ENCODE measurements around the gene IRGC. TPM values are rescaled to one million over a fixed set of nuclear protein-coding genes. Genes with fewer than 3 reads are reported as not detected.
"Not testable (repeated sequence)": the region's sequence is repeated elsewhere in the genome, so short reads cannot be mapped to it uniquely, and the experiment has no call there.

IRGC gene
- polyA plus RNA-seq, 1 donor from 2014 or later = not detected

- peaks cover 12% of the 10 kb centered on the region for H3K36me3 Mint-ChIP-seq
- no peaks in the 10 kb centered on the region for H3K27me3 Mint-ChIP-seq
- peak overlapping the region in 3 of 4 donors; percentile 14 to 57 (median 33) for H3K4me3 Mint-ChIP-seq
- peaks cover 39 to 53% (median 51%) of the 10 kb centered on the region in 3 donors for H3K4me1 Mint-ChIP-seq
- H3K9me3 Mint-ChIP-seq = no peaks in the 10 kb centered on the region
- peak overlapping the region; percentile 40 to 87 (median 40) for H3K27ac Mint-ChIP-seq
These were observed 32.8 kb downstream of the IRGC start for GRCh38 chr19:43748685-43749084.

GRCh38 chr19:43749152-43749551 lies 33.3 kb downstream of the IRGC start:
- Mint-ChIP-seq H3K36me3 (peaks cover 12% of the 10 kb centered on the region), H3K9me3 (no peaks in the 10 kb centered on the region), H3K4me1 (peaks cover 44 to 54% (median 51%) of the 10 kb centered on the region in 3 donors), H3K4me3 (peak overlapping the region in 2 of 4 donors; percentile 33 to 61), H3K27ac (peak overlapping the region in 2 of 3 donors; percentile 40 to 87), H3K27me3 (no peaks in the 10 kb centered on the region)

GRCh38 chr19:43749898-43750297 lies 34.0 kb downstream of the IRGC start:
- no peaks in the 10 kb centered on the region for H3K9me3 Mint-ChIP-seq
- H3K4me3 Mint-ChIP-seq = peak overlapping the region in 2 of 4 donors; percentile 47 to 87
- H3K4me1 Mint-ChIP-seq = peaks cover 46 to 51% (median 50%) of the 10 kb centered on the region in 3 donors
- no peaks in the 10 kb centered on the region for H3K27me3 Mint-ChIP-seq
- H3K27ac Mint-ChIP-seq = peak overlapping the region in 2 of 3 donors; percentile 40 to 78
- peaks cover 12% of the 10 kb centered on the region for H3K36me3 Mint-ChIP-seq

GRCh38 chr19:43751466-43752220 lies 35.8 kb downstream of the IRGC start:
- peak overlapping the region in 2 of 4 donors; percentile 5 to 99 for H3K4me3 Mint-ChIP-seq
- H3K27me3 Mint-ChIP-seq = no peaks in the 10 kb centered on the region
- peaks cover 49 to 56% (median 53%) of the 10 kb centered on the region in 3 donors for H3K4me1 Mint-ChIP-seq
- peaks cover 9% of the 10 kb centered on the region for H3K36me3 Mint-ChIP-seq
- peak overlapping the region in 2 of 3 donors; percentile 54 to 99 for H3K27ac Mint-ChIP-seq
- no peaks in the 10 kb centered on the region for H3K9me3 Mint-ChIP-seq

GRCh38 chr19:43752287-43752875 lies 36.5 kb downstream of the IRGC start:
- Mint-ChIP-seq H3K4me1 (peaks cover 52 to 60% (median 57%) of the 10 kb centered on the region in 3 donors), H3K9me3 (no peaks in the 10 kb centered on the region), H3K27ac (peak overlapping the region in 2 of 3 donors; percentile 99), H3K4me3 (peak overlapping the region in 2 of 4 donors; percentile 96 to 99), H3K36me3 (peaks cover 7% of the 10 kb centered on the region), H3K27me3 (no peaks in the 10 kb centered on the region)

- no peaks in the 10 kb centered on the region for H3K27me3 Mint-ChIP-seq
- H3K27ac Mint-ChIP-seq = peak overlapping the region; percentile 99
- H3K36me3 Mint-ChIP-seq = peaks cover 7% of the 10 kb centered on the region
- H3K4me3 Mint-ChIP-seq = peak overlapping the region; percentile 93 to 99 (median 96)
- peaks cover 53 to 60% (median 55%) of the 10 kb centered on the region in 3 donors for H3K4me1 Mint-ChIP-seq
- no peaks in the 10 kb centered on the region for H3K9me3 Mint-ChIP-seq
These were observed 38.3 kb downstream of the IRGC start for GRCh38 chr19:43754253-43754502.

GRCh38 chr19:43754503-43755255 lies 38.8 kb downstream of the IRGC start, which contains the start of gene SMG9:
SMG9 (minus strand) TSS chr19:43754962; CDS start chr19:43750741, 4,221 bp downstream.
- no peaks in the 10 kb centered on the region for H3K9me3 Mint-ChIP-seq
- peak within 1 kb of the TSS; percentile 99 for H3K27ac Mint-ChIP-seq
- H3K4me3 Mint-ChIP-seq = peak within 1 kb of the TSS; percentile 93 to 99 (median 96)
- no peaks in the 10 kb centered on the region for H3K27me3 Mint-ChIP-seq
- H3K36me3 Mint-ChIP-seq = peaks cover 7% of the 10 kb centered on the region
- peaks cover 57 to 62% (median 59%) of the 10 kb centered on the region in 3 donors for H3K4me1 Mint-ChIP-seq

- H3K27me3 Mint-ChIP-seq = no peaks in the 10 kb centered on the region
These were observed 39.5 kb downstream of the IRGC start for GRCh38 chr19:43755256-43755801.

GRCh38 chr19:43759515-43759914 lies 43.6 kb downstream of the IRGC start:
- peak overlapping the region in 3 of 4 donors; percentile 7 to 81 (median 19) for H3K4me3 Mint-ChIP-seq
- H3K36me3 Mint-ChIP-seq = no peaks in the 10 kb centered on the region
- no peaks in the 10 kb centered on the region for H3K9me3 Mint-ChIP-seq
- H3K27me3 Mint-ChIP-seq = no peaks in the 10 kb centered on the region
- peaks cover 46 to 53% (median 53%) of the 10 kb centered on the region in 3 donors for H3K4me1 Mint-ChIP-seq
- H3K27ac Mint-ChIP-seq = peak overlapping the region; percentile 25 to 99 (median 95)

More at GRCh38 chr19:43755256-43755801, 39.5 kb downstream of the IRGC start:
- H3K4me3 Mint-ChIP-seq = peak overlapping the region; percentile 93 to 99 (median 96)
- peaks cover 5% of the 10 kb centered on the region for H3K36me3 Mint-ChIP-seq
- H3K4me1 Mint-ChIP-seq = peaks cover 53 to 58% (median 56%) of the 10 kb centered on the region in 3 donors
- no peaks in the 10 kb centered on the region for H3K9me3 Mint-ChIP-seq
- H3K27ac Mint-ChIP-seq = peak overlapping the region; percentile 99

GRCh38 chr19:43760941-43761340 lies 45.1 kb downstream of the IRGC start:
- H3K27me3 Mint-ChIP-seq = no peaks in the 10 kb centered on the region
- H3K4me3 Mint-ChIP-seq = peak overlapping the region in 2 of 4 donors; percentile 10 to 30
- peak overlapping the region in 1 of 3 donors; percentile 18 for H3K27ac Mint-ChIP-seq
- no peaks in the 10 kb centered on the region for H3K36me3 Mint-ChIP-seq
- H3K4me1 Mint-ChIP-seq = peaks cover 49 to 62% (median 58%) of the 10 kb centered on the region in 3 donors
- H3K9me3 Mint-ChIP-seq = no peaks in the 10 kb centered on the region

GRCh38 chr19:43762814-43763213 lies 46.9 kb downstream of the IRGC start:
- Mint-ChIP-seq H3K36me3 (peaks cover 5% of the 10 kb centered on the region), H3K27me3 (no peaks in the 10 kb centered on the region), H3K27ac (peak overlapping the region in 2 of 3 donors; percentile 62 to 85), H3K4me1 (peaks cover 42 to 58% (median 57%) of the 10 kb centered on the region in 3 donors), H3K4me3 (peak overlapping the region in 2 of 4 donors; percentile 15 to 38), H3K9me3 (no peaks in the 10 kb centered on the region)

GRCh38 chr19:43763473-43763939 lies 47.6 kb downstream of the IRGC start:
- Mint-ChIP-seq H3K36me3 (peaks cover 5% of the 10 kb centered on the region), H3K4me1 (peaks cover 36 to 55% (median 55%) of the 10 kb centered on the region in 3 donors), H3K9me3 (no peaks in the 10 kb centered on the region), H3K4me3 (peak overlapping the region in 2 of 4 donors; percentile 54 to 75), H3K27me3 (no peaks in the 10 kb centered on the region), H3K27ac (peak overlapping the region; percentile 62 to 85 (median 84))

- not testable (repeated sequence) for H3K27me3 Mint-ChIP-seq, H3K36me3 Mint-ChIP-seq, H3K9me3 Mint-ChIP-seq
- H3K4me3 Mint-ChIP-seq = peak overlapping the region in 2 of 4 donors; percentile 72 to 74
- H3K4me1 Mint-ChIP-seq = peaks cover 27 to 46% (median 45%) of the 10 kb centered on the region in 3 donors
- peak overlapping the region; percentile 77 to 94 (median 85) for H3K27ac Mint-ChIP-seq
These were observed 48.8 kb downstream of the IRGC start for GRCh38 chr19:43764684-43765083.

- H3K9me3 Mint-ChIP-seq = no peaks in the 10 kb centered on the region
- peaks cover 28 to 46% (median 46%) of the 10 kb centered on the region in 3 donors for H3K4me1 Mint-ChIP-seq
- H3K4me3 Mint-ChIP-seq = peak overlapping the region; percentile 43 to 74 (median 66)
- no peaks in the 10 kb centered on the region for H3K27me3 Mint-ChIP-seq
- peaks cover 5% of the 10 kb centered on the region for H3K36me3 Mint-ChIP-seq
- H3K27ac Mint-ChIP-seq = peak overlapping the region; percentile 77 to 94 (median 85)
These were observed 49.4 kb downstream of the IRGC start for GRCh38 chr19:43765109-43765876.

Data from IgD-negative memory B cell (primary cell).